Duodenal mucosa (tissue), 2 donors: Measurements from ENCODE around the gene TSPAN18.

Experiments used
- H3K27ac ChIP-seq: one replicate; pipeline ENCODE4 v1.7.0; 2013; ENCODE audit warnings: low read depth, low read length
- H3K27me3 ChIP-seq, 2 donors: one replicate each; pipeline ENCODE4 v1.7.0; 2013; ENCODE audit warnings: low read length in 2 of 2, control low read depth in 1 of 2; ENCODE audit not compliant: insufficient read depth in 2 of 2, control insufficient read depth in 1 of 2
- H3K36me3 ChIP-seq, 2 donors: one replicate each; pipeline ENCODE4 v1.7.0; 2013; ENCODE audit warnings: low read length in 2 of 2, control low read depth in 1 of 2; ENCODE audit not compliant: insufficient read depth in 2 of 2, control insufficient read depth in 1 of 2
- H3K4me1 ChIP-seq, 2 donors: one replicate each; pipeline ENCODE4 v1.7.0; 2013; ENCODE audit warnings: low read length in 2 of 2, control low read depth in 1 of 2; ENCODE audit not compliant: insufficient read depth in 2 of 2, control insufficient read depth in 1 of 2
- H3K4me3 ChIP-seq, 2 donors: one replicate each; pipeline ENCODE4 v1.7.0; 2013; ENCODE audit warnings: low read length in 2 of 2, low read depth in 1 of 2
- H3K9ac ChIP-seq, 2 donors: one replicate each; pipeline ENCODE4 v1.7.0; 2013; ENCODE audit warnings: low read length in 2 of 2, low read depth in 1 of 2
- H3K9me3 ChIP-seq, 2 donors: one replicate each; pipeline ENCODE4 v1.7.0; 2013; ENCODE audit warnings: low read length in 2 of 2, control low read depth in 1 of 2; ENCODE audit not compliant: control insufficient read depth in 1 of 2

The TSPAN18 gene

DNA sequence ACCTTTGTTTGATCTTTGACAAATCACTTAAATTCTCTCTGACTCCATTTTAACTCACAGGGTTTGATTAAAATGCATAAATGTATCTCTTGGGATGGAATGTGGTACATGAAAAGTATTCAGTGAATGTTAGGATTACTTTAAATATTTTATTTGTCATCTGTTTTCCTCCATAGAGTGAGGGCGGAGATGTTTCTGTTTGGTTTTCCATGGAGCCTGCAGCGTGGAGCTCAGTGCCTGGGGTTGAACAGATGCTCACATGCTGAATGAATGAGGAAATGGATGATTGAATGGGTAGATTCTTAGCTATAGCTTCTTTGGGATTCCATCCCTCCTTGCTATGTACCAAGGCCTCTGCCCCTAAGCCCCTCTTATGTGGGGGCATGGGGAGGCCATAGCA lies 10.0 kb downstream of the TSPAN18 start:
- peaks cover 9 to 11% of the 10 kb centered on the region in 2 donors for H3K4me1 ChIP-seq
- H3K27me3 ChIP-seq: no peaks in the 10 kb centered on the region
- no peaks in the 10 kb centered on the region for H3K36me3 ChIP-seq
- H3K9ac ChIP-seq: no peak overlapping the region
- no peaks in the 10 kb centered on the region for H3K9me3 ChIP-seq
- no peak overlapping the region for H3K4me3 ChIP-seq
- no peak overlapping the region for H3K27ac ChIP-seq

- H3K9me3 ChIP-seq: no peaks in the 10 kb centered on the region
- no peaks in the 10 kb centered on the region for H3K27me3 ChIP-seq
- no peak overlapping the region for H3K4me3 ChIP-seq
- H3K36me3 ChIP-seq: no peaks in the 10 kb centered on the region
- peaks cover 9 to 11% of the 10 kb centered on the region in 2 donors for H3K4me1 ChIP-seq
- H3K27ac ChIP-seq: no peak overlapping the region
- no peak overlapping the region for H3K9ac ChIP-seq
These were observed 10.7 kb downstream of the TSPAN18 start for GRCh38 chr11:44737245-44738085.

DNA sequence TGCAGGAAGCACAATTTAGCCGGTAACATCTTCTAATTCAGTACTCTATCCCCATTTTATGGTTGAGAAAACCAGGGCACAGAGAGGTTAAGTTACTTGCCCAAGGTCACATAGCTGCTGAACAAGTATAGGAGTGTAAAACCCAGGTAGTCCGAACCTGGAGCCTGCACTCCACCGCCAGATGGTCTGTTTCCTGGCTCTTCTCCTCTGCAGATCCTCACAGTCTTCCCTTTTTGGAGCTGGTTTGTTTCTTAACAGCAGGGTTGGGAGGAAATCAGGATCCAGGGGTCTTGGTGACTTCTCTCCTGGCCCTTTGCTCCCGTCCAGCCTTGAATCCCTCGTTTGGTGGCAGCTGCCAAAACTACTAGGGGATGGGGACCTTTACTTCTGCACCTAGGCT lies 12.0 kb downstream of the TSPAN18 start:
- Histone ChIP-seq H3K27me3 (no peaks in the 10 kb centered on the region), H3K9ac (no peak overlapping the region), H3K36me3 (no peaks in the 10 kb centered on the region), H3K4me1 (peaks cover 9 to 11% of the 10 kb centered on the region in 2 donors), H3K27ac (no peak overlapping the region), H3K9me3 (no peaks in the 10 kb centered on the region), H3K4me3 (no peak overlapping the region)

GRCh38 chr11:44740967-44741366 lies 14.2 kb downstream of the TSPAN18 start:
- no peak overlapping the region for H3K27ac ChIP-seq
- H3K4me1 ChIP-seq: peaks cover 11 to 14% of the 10 kb centered on the region in 2 donors
- H3K9me3 ChIP-seq: no peaks in the 10 kb centered on the region
- no peaks in the 10 kb centered on the region for H3K27me3 ChIP-seq
- no peak overlapping the region for H3K4me3 ChIP-seq
- H3K9ac ChIP-seq: no peak overlapping the region
- H3K36me3 ChIP-seq: no peaks in the 10 kb centered on the region

- Histone ChIP-seq H3K9ac (no peak overlapping the region), H3K27ac (no peak overlapping the region), H3K27me3 (no peaks in the 10 kb centered on the region), H3K4me1 (peaks cover 11 to 14% of the 10 kb centered on the region in 2 donors), H3K4me3 (no peak overlapping the region), H3K36me3 (no peaks in the 10 kb centered on the region), H3K9me3 (no peaks in the 10 kb centered on the region)
These were observed 15.2 kb downstream of the TSPAN18 start for GRCh38 chr11:44741976-44742375.

DNA sequence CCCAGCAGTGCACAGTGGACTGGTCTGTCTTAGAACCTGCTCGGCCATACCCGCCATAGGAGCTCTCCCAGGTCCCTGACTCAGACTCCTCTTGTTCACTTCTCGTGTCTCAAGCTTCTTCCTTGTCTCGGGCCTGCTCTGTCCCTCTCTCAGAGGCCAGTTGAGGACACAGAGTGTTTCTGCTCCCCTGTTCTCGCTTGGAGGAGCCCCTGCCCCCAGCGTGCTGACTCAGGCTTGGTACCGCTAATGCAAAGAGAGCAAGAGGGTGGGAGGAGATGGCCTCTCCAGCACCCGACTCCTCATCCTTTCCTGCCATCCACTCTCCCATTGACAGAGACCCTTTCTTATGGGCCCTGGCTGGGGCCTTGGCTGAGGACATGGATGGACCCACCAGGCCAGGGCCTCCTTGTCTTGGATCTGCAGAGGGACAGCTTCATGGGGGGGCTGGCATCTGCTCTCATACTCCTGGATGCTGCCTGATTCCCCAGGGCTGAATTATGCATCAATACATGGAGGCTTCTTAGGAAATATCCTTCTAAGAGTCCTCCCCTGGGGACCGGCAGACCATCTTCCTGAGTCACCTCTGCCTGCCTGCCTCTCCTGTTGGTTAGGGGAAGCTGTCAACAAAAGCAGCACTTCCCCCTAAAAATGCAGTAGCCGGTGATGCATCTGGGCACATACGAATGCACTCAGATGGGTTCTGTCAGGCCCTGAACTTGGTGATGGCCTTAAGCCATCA lies 15.9 kb downstream of the TSPAN18 start:
- no peak overlapping the region for H3K9ac ChIP-seq
- no peak overlapping the region for H3K4me3 ChIP-seq
- H3K4me1 ChIP-seq: peaks cover 11 to 14% of the 10 kb centered on the region in 2 donors
- no peak overlapping the region for H3K27ac ChIP-seq
- H3K9me3 ChIP-seq: no peaks in the 10 kb centered on the region
- H3K36me3 ChIP-seq: no peaks in the 10 kb centered on the region
- H3K27me3 ChIP-seq: no peaks in the 10 kb centered on the region

- H3K4me1 ChIP-seq: peaks cover 11 to 14% of the 10 kb centered on the region in 2 donors
- H3K36me3 ChIP-seq: no peaks in the 10 kb centered on the region
- H3K9ac ChIP-seq: no peak overlapping the region
- no peaks in the 10 kb centered on the region for H3K27me3 ChIP-seq
- no peaks in the 10 kb centered on the region for H3K9me3 ChIP-seq
- H3K27ac ChIP-seq: no peak overlapping the region
- no peak overlapping the region for H3K4me3 ChIP-seq
These were observed 16.6 kb downstream of the TSPAN18 start for GRCh38 chr11:44743326-44743725.

- H3K27ac ChIP-seq: no peak overlapping the region
- no peak overlapping the region for H3K9ac ChIP-seq
- no peaks in the 10 kb centered on the region for H3K27me3 ChIP-seq
- H3K4me1 ChIP-seq: peaks cover 11 to 14% of the 10 kb centered on the region in 2 donors
- H3K9me3 ChIP-seq: no peaks in the 10 kb centered on the region
- no peaks in the 10 kb centered on the region for H3K36me3 ChIP-seq
- no peak overlapping the region for H3K4me3 ChIP-seq
These were observed 17.3 kb downstream of the TSPAN18 start for GRCh38 chr11:44743959-44744557.

- no peak overlapping the region for H3K9ac ChIP-seq
These were observed 20.1 kb downstream of the TSPAN18 start for GRCh38 chr11:44746894-44747293.

DNA sequence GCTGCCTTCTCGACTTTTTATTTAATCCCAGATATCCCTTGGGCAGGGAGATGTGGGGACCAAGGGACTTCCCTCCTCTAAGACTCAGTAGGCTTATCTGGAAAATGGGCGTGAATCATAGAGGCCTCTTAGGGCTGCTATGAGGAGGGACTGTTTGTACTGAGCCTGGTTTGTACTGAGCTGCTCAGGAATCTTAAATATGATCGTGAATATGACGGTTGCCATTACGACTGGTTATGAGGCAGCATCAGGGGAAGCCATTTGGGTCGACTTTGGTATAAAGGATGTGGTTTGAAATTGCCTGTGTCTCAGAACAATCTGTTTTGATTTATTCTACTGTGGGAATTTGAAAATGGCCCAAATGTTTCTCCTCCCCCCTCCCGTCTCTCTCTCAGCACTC lies 20.6 kb downstream of the TSPAN18 start:
- no peak overlapping the region for H3K4me3 ChIP-seq
- H3K4me1 ChIP-seq: peaks cover 7 to 17% of the 10 kb centered on the region in 2 donors
- H3K27me3 ChIP-seq: no peaks in the 10 kb centered on the region
- H3K9ac ChIP-seq: no peak overlapping the region
- no peaks in the 10 kb centered on the region for H3K9me3 ChIP-seq
- no peaks in the 10 kb centered on the region for H3K36me3 ChIP-seq
- no peak overlapping the region for H3K27ac ChIP-seq

More at GRCh38 chr11:44746894-44747293, 20.1 kb downstream of the TSPAN18 start:
- Histone ChIP-seq H3K9me3 (no peaks in the 10 kb centered on the region), H3K27me3 (no peaks in the 10 kb centered on the region), H3K4me1 (peaks cover 7 to 17% of the 10 kb centered on the region in 2 donors), H3K4me3 (no peak overlapping the region), H3K27ac (no peak overlapping the region), H3K36me3 (no peaks in the 10 kb centered on the region)
